Peyer's patch (tissue), 4 donors: Measurements from ENCODE around the gene CDC37.

Experiments used
- POLR2A ChIP-seq, 2 donors: fragments of 450-650 bp; IDR thresholded peaks; one replicate each; pipeline ENCODE4 v1.5.1; 2017; ENCODE audit warnings: antibody characterized with exemption in 2 of 2, mild to moderate bottlenecking in 2 of 2, moderate library complexity in 2 of 2
- TF ChIP-seq, protein P1 (sequence below), 6 experiments: fragments of 450-650 bp in 4 of 6; fragments of 200-600 bp in 2 of 6; sonication (generic) in 1 of 6; IDR thresholded peaks; one replicate each; pipeline ENCODE4 v1.5.1; 2017 to 2019; ENCODE audit warnings: antibody characterized with exemption in 6 of 6, mild to moderate bottlenecking in 3 of 6, moderate library complexity in 1 of 6

DNA sequence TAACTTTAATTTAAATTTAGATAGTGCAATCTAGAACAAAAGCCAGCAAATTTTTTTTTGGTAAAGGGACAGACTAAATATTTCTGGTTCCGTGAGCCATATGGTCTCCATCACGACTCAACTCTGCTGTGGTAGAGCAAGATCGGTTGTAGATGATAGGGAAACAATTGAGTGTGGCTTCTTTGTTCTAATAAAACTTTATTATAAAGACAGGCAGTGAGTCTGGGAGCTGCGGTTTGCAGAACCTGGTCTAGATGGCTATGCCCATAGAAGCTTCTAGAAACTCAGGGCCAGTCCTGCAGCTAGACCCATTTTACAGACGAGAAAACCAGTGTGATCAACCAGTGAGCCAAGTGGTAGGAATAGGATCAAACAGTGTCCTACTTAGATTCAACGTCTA lies 11.2 kb downstream of the CDC37 start:
- TF ChIP-seq, protein P1, sequence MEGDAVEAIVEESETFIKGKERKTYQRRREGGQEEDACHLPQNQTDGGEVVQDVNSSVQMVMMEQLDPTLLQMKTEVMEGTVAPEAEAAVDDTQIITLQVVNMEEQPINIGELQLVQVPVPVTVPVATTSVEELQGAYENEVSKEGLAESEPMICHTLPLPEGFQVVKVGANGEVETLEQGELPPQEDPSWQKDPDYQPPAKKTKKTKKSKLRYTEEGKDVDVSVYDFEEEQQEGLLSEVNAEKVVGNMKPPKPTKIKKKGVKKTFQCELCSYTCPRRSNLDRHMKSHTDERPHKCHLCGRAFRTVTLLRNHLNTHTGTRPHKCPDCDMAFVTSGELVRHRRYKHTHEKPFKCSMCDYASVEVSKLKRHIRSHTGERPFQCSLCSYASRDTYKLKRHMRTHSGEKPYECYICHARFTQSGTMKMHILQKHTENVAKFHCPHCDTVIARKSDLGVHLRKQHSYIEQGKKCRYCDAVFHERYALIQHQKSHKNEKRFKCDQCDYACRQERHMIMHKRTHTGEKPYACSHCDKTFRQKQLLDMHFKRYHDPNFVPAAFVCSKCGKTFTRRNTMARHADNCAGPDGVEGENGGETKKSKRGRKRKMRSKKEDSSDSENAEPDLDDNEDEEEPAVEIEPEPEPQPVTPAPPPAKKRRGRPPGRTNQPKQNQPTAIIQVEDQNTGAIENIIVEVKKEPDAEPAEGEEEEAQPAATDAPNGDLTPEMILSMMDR (IDR thresholded peaks at IDR 0.05): no peak
- no peak for TF ChIP-seq POLR2A (IDR thresholded peaks at IDR 0.05)
